ENCODE measurements around the gene AFF1. TPM values are rescaled to one million over a fixed set of nuclear protein-coding genes. Genes with fewer than 3 reads are reported as not detected.
A peak's percentile ranks its signal among the peaks of the same experiment; 100 is the strongest.

AFF1 gene
- total RNA-seq, 2 experiments from 2014 or later = 47.3 to 57.8 TPM

GRCh38 chr4:87105101-87105845 is 170.5 kb downstream of the AFF1 start:
- Mint-ChIP-seq H3K4me1 (peaks cover 60% of the 10 kb centered on the region), H3K36me3 (ENCODE audit: low read depth) (peaks cover 49% of the 10 kb centered on the region), H3K27me3 (no peaks in the 10 kb centered on the region), H3K9me3 (ENCODE audit: low read depth) (no peaks in the 10 kb centered on the region), H3K4me3 (no peak overlapping the region), H3K27ac (peak overlapping the region; percentile 65)
- no peak for ATAC-seq
- intact Hi-C loops (cut with DNase I, micrococcal nuclease) = no loop called here
- CTCF ChIA-PET = interaction anchor here (0.6 to 2.0 kb wide), 6 partner anchors 8 to 183 kb away, joined by 3 to 10 read pairs (median 4); no protein-coding TSS in a partner anchor
- POLR2A ChIA-PET = interaction anchor here (0.6 to 0.8 kb wide), 2 partner anchors 15 to 20 kb away, joined by 5 read pairs; no protein-coding TSS in a partner anchor
- no peak for DNase-seq

- no peaks in the 10 kb centered on the region for H3K9me3 Mint-ChIP-seq (ENCODE audit: low read depth)
- ChIA-PET CTCF (interaction anchor here (0.6 kb wide), 1 partner anchor 185 kb away, joined by 3 read pairs; no protein-coding TSS in a partner anchor), POLR2A (no interaction called here)
- peaks cover 50% of the 10 kb centered on the region for H3K36me3 Mint-ChIP-seq (ENCODE audit: low read depth)
- peaks cover 40% of the 10 kb centered on the region for H3K4me1 Mint-ChIP-seq
- no peak overlapping the region for H3K4me3 Mint-ChIP-seq
- intact Hi-C loops (cut with DNase I, micrococcal nuclease) = no loop called here
- no peak overlapping the region for H3K27ac Mint-ChIP-seq
- peak; percentile 34 for DNase-seq
- ATAC-seq = peak; percentile 68
- no peaks in the 10 kb centered on the region for H3K27me3 Mint-ChIP-seq
Observed at GRCh38 chr4:87108142-87108546, 173.3 kb downstream of the AFF1 start.

GRCh38 chr4:87109121-87109520 is 174.3 kb downstream of the AFF1 start:
- POLR2A ChIA-PET = no interaction called here
- no peaks in the 10 kb centered on the region for H3K9me3 Mint-ChIP-seq (ENCODE audit: low read depth)
- H3K27ac Mint-ChIP-seq = no peak overlapping the region
- CTCF ChIA-PET = interaction anchor here (0.9 kb wide), 1 partner anchor 186 kb away, joined by 3 read pairs; no protein-coding TSS in a partner anchor
- peaks cover 31% of the 10 kb centered on the region for H3K4me1 Mint-ChIP-seq
- H3K27me3 Mint-ChIP-seq = no peaks in the 10 kb centered on the region
- ATAC-seq (no peak), DNase-seq (no peak)
- H3K4me3 Mint-ChIP-seq = no peak overlapping the region
- intact Hi-C loops (cut with DNase I, micrococcal nuclease) = no loop called here
- peaks cover 52% of the 10 kb centered on the region for H3K36me3 Mint-ChIP-seq (ENCODE audit: low read depth)

- peaks cover 22% of the 10 kb centered on the region for H3K4me1 Mint-ChIP-seq
- ATAC-seq (no peak), DNase-seq (no peak)
- CTCF ChIA-PET = no interaction called here
- H3K4me3 Mint-ChIP-seq = no peak overlapping the region
- intact Hi-C loops (cut with DNase I, micrococcal nuclease) = no loop called here
- POLR2A ChIA-PET = no interaction called here
- H3K27ac Mint-ChIP-seq = no peak overlapping the region
- no peaks in the 10 kb centered on the region for H3K27me3 Mint-ChIP-seq
- peaks cover 50% of the 10 kb centered on the region for H3K36me3 Mint-ChIP-seq (ENCODE audit: low read depth)
- no peaks in the 10 kb centered on the region for H3K9me3 Mint-ChIP-seq (ENCODE audit: low read depth)
Observed at GRCh38 chr4:87109945-87110344, 175.1 kb downstream of the AFF1 start.

GRCh38 chr4:87112063-87112462 is 177.3 kb downstream of the AFF1 start:
- Mint-ChIP-seq H3K27me3 (no peaks in the 10 kb centered on the region), H3K9me3 (ENCODE audit: low read depth) (no peaks in the 10 kb centered on the region), H3K4me1 (peaks cover 9% of the 10 kb centered on the region), H3K36me3 (ENCODE audit: low read depth) (peaks cover 55% of the 10 kb centered on the region), H3K27ac (no peak overlapping the region), H3K4me3 (no peak overlapping the region)
- ChIA-PET CTCF (no interaction called here), POLR2A (no interaction called here)
- no peak for DNase-seq
- ATAC-seq = no peak
- intact Hi-C loops (cut with DNase I, micrococcal nuclease) = no loop called here

- Mint-ChIP-seq H3K4me1 (peaks cover 6% of the 10 kb centered on the region), H3K4me3 (no peak overlapping the region), H3K27ac (no peak overlapping the region), H3K36me3 (ENCODE audit: low read depth) (peaks cover 43% of the 10 kb centered on the region), H3K27me3 (no peaks in the 10 kb centered on the region), H3K9me3 (ENCODE audit: low read depth) (no peaks in the 10 kb centered on the region)
- DNase-seq (no peak), ATAC-seq (no peak)
- POLR2A ChIA-PET = interaction anchor here (0.6 kb wide), 1 partner anchor 108 kb away, joined by 3 read pairs; no protein-coding TSS in a partner anchor
- CTCF ChIA-PET = interaction anchor here (0.9 kb wide), 1 partner anchor 108 kb away, joined by 3 read pairs; no protein-coding TSS in a partner anchor
- intact Hi-C loops (cut with DNase I, micrococcal nuclease) = no loop called here
Observed at GRCh38 chr4:87114245-87115062, 179.6 kb downstream of the AFF1 start.

GRCh38 chr4:87116231-87116630 is 181.4 kb downstream of the AFF1 start:
- H3K4me3 Mint-ChIP-seq = no peak overlapping the region

GRCh38 chr4:87117051-87117731 is 182.4 kb downstream of the AFF1 start:
- intact Hi-C loops (cut with DNase I, micrococcal nuclease) = no loop called here
- H3K27me3 Mint-ChIP-seq = no peaks in the 10 kb centered on the region
- no peak overlapping the region for H3K4me3 Mint-ChIP-seq
- H3K9me3 Mint-ChIP-seq (ENCODE audit: low read depth) = no peaks in the 10 kb centered on the region
- ATAC-seq = no peak
- ChIA-PET CTCF (interaction anchor here (0.5 to 1.5 kb wide), 7 partner anchors 33 to 578 kb away, joined by 3 to 5 read pairs (median 3); partner anchors contain the start of gene AFF1), POLR2A (no interaction called here)
- H3K27ac Mint-ChIP-seq = no peak overlapping the region
- H3K4me1 Mint-ChIP-seq = peaks cover 20% of the 10 kb centered on the region
- DNase-seq = no peak
- H3K36me3 Mint-ChIP-seq (ENCODE audit: low read depth) = peaks cover 50% of the 10 kb centered on the region

More at GRCh38 chr4:87116231-87116630, 181.4 kb downstream of the AFF1 start:
- intact Hi-C loops (cut with DNase I, micrococcal nuclease) = no loop called here
- ATAC-seq (no peak), DNase-seq (no peak)
- Mint-ChIP-seq H3K36me3 (ENCODE audit: low read depth) (peaks cover 55% of the 10 kb centered on the region), H3K9me3 (ENCODE audit: low read depth) (no peaks in the 10 kb centered on the region), H3K27me3 (no peaks in the 10 kb centered on the region), H3K4me1 (peaks cover 18% of the 10 kb centered on the region), H3K27ac (no peak overlapping the region)
- CTCF ChIA-PET = interaction anchor here (0.5 to 1.5 kb wide), 5 partner anchors 34 to 577 kb away, joined by 3 to 5 read pairs (median 3); partner anchors contain the start of gene AFF1
- POLR2A ChIA-PET = no interaction called here

- Mint-ChIP-seq H3K9me3 (ENCODE audit: low read depth) (no peaks in the 10 kb centered on the region), H3K27ac (no peak overlapping the region), H3K4me1 (peaks cover 20% of the 10 kb centered on the region), H3K27me3 (no peaks in the 10 kb centered on the region), H3K4me3 (no peak overlapping the region), H3K36me3 (ENCODE audit: low read depth) (peaks cover 45% of the 10 kb centered on the region)
- CTCF ChIA-PET = interaction anchor here (0.6 to 1.5 kb wide), 7 partner anchors 32 to 208 kb away, joined by 3 to 5 read pairs (median 3); no protein-coding TSS in a partner anchor
- POLR2A ChIA-PET = no interaction called here
- intact Hi-C loops (cut with DNase I, micrococcal nuclease) = no loop called here
- DNase-seq = no peak
- ATAC-seq = no peak
Observed at GRCh38 chr4:87117732-87118075, 182.9 kb downstream of the AFF1 start.

GRCh38 chr4:87118421-87118820 is 183.6 kb downstream of the AFF1 start:
- Mint-ChIP-seq H3K4me1 (peaks cover 20% of the 10 kb centered on the region), H3K9me3 (ENCODE audit: low read depth) (no peaks in the 10 kb centered on the region), H3K36me3 (ENCODE audit: low read depth) (peaks cover 47% of the 10 kb centered on the region), H3K4me3 (no peak overlapping the region), H3K27ac (no peak overlapping the region), H3K27me3 (no peaks in the 10 kb centered on the region)
- DNase-seq (no peak), ATAC-seq (no peak)
- ChIA-PET CTCF (interaction anchor here (0.6 to 1.5 kb wide), 5 partner anchors 32 to 209 kb away, joined by 3 to 5 read pairs (median 3); no protein-coding TSS in a partner anchor), POLR2A (no interaction called here)
- intact Hi-C loops (cut with DNase I, micrococcal nuclease) = no loop called here

GRCh38 chr4:87118826-87119225 is 184.0 kb downstream of the AFF1 start:
- Mint-ChIP-seq H3K4me1 (peaks cover 20% of the 10 kb centered on the region), H3K36me3 (ENCODE audit: low read depth) (peaks cover 47% of the 10 kb centered on the region), H3K27ac (peak overlapping the region; percentile 51), H3K4me3 (no peak overlapping the region), H3K9me3 (ENCODE audit: low read depth) (no peaks in the 10 kb centered on the region), H3K27me3 (no peaks in the 10 kb centered on the region)
- ATAC-seq = peak; percentile 75
- ChIA-PET POLR2A (no interaction called here), CTCF (interaction anchor here (0.6 to 1.5 kb wide), 5 partner anchors 31 to 199 kb away, joined by 3 to 7 read pairs (median 3); no protein-coding TSS in a partner anchor)
- DNase-seq = no peak
- intact Hi-C loops (cut with DNase I, micrococcal nuclease) = no loop called here
